ENCODE measurements around the gene GLB1L2.

Gene GLB1L2

DNA sequence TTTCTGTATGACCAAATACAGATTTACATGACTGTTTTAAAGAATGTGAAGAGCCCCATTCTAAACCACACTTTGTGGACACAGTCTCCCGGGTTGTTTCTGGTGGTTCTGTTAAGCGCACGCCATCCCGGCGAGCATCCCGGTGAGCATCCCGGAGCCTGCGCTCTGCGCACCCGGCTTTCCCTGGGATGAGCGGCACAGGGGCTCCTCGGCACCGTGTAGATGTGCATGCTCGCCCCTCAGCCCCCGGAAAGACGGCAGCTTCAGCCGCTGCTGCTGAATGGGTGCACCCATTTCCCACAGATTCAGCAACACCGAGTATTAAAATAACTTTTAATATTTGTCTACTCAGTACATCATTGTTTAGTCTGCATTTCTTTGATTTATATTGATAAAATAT lies 36.0 kb downstream of the GLB1L2 start:
- Histone ChIP-seq H3K9ac (ENCODE audit: low read length) (no peak overlapping the region), H3K9me2 (replicated peaks; ENCODE audit: insufficient read depth, low read length) (no peaks in the 10 kb centered on the region), H3K4me2 (ENCODE audit: low read depth, low read length, poor library complexity, severe bottlenecking) (no peak overlapping the region), H3K27me3 (ENCODE audit: low read length) (no peaks in the 10 kb centered on the region), H4K20me1 (ENCODE audit: low read depth, low read length) (no peaks in the 10 kb centered on the region), H2AFZ (ENCODE audit: low read depth, low read length, severe bottlenecking) (no peak overlapping the region), H3K4me3 (ENCODE audit: insufficient read depth, low read length, poor library complexity, severe bottlenecking) (no peak overlapping the region), H3K79me2 (ENCODE audit: insufficient read depth, low read length) (no peaks in the 10 kb centered on the region), H3K27ac (ENCODE audit: low read depth, low read length) (no peak overlapping the region), H3F3A (ENCODE audit: insufficient read depth) (no peaks in the 10 kb centered on the region), H3K9me3 (ENCODE audit: insufficient read depth, low read length) (no peaks in the 10 kb centered on the region), H3K36me3 (ENCODE audit: low read length) (no peaks in the 10 kb centered on the region)
- no peak for TF ChIP-seq EZH2phosphoT487 (conservative IDR thresholded peaks at IDR 0.05; ENCODE audit: low read length)
- TF ChIP-seq, protein P1, sequence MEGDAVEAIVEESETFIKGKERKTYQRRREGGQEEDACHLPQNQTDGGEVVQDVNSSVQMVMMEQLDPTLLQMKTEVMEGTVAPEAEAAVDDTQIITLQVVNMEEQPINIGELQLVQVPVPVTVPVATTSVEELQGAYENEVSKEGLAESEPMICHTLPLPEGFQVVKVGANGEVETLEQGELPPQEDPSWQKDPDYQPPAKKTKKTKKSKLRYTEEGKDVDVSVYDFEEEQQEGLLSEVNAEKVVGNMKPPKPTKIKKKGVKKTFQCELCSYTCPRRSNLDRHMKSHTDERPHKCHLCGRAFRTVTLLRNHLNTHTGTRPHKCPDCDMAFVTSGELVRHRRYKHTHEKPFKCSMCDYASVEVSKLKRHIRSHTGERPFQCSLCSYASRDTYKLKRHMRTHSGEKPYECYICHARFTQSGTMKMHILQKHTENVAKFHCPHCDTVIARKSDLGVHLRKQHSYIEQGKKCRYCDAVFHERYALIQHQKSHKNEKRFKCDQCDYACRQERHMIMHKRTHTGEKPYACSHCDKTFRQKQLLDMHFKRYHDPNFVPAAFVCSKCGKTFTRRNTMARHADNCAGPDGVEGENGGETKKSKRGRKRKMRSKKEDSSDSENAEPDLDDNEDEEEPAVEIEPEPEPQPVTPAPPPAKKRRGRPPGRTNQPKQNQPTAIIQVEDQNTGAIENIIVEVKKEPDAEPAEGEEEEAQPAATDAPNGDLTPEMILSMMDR (IDR thresholded peaks at IDR 0.05; ENCODE audit: insufficient read depth, low read length, poor library complexity, severe bottlenecking) = no peak

DNA sequence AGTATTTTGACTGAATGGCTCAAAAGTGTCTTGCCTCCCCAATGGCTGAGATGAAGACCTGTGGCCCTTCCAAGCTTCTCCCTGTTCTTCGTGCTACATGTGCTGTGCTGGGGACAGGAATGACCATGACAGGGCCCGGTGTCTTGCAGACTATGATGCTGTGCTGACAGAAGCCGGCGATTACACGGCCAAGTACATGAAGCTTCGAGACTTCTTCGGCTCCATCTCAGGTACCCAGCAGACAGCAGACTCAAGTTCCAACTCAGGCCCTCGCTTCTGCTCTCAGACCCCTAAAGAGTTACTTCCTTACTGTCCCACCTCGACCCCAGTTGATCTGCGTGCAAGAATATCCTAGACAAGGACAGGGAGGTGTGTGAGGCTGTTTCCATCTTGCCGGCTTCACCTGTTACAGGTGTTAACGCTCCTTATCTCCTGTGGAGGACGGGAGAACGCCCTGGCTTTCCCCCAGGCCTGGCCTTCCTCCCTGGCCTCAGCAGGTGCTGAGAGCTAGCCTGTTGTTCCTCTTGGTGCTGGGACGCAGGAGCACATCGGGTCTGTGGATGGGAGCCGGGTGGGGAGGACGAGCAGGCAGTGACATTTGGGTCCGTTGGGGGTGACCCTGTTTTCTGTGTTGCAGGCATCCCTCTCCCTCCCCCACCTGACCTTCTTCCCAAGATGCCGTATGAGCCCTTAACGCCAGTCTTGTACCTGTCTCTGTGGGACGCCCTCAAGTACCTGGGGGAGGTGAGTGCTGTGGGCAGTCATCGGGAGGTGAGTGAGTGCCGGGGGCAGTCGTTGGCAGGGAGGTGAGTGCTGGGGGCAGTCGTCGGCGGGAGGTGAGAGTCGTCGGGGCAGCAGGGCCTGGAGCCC lies 38.1 kb downstream of the GLB1L2 start:
- Histone ChIP-seq H2AFZ (ENCODE audit: low read depth, low read length, severe bottlenecking) (no peak overlapping the region), H3K9me3 (ENCODE audit: insufficient read depth, low read length) (no peaks in the 10 kb centered on the region), H3K9me2 (replicated peaks; ENCODE audit: insufficient read depth, low read length) (no peaks in the 10 kb centered on the region), H3K27me3 (ENCODE audit: low read length) (no peaks in the 10 kb centered on the region), H3F3A (ENCODE audit: insufficient read depth) (no peaks in the 10 kb centered on the region), H3K4me3 (ENCODE audit: insufficient read depth, low read length, poor library complexity, severe bottlenecking) (no peak overlapping the region), H3K9ac (ENCODE audit: low read length) (no peak overlapping the region), H3K36me3 (ENCODE audit: low read length) (no peaks in the 10 kb centered on the region), H3K4me2 (ENCODE audit: low read depth, low read length, poor library complexity, severe bottlenecking) (no peak overlapping the region), H3K79me2 (ENCODE audit: insufficient read depth, low read length) (no peaks in the 10 kb centered on the region), H4K20me1 (ENCODE audit: low read depth, low read length) (no peaks in the 10 kb centered on the region), H3K27ac (ENCODE audit: low read depth, low read length) (no peak overlapping the region)
- TF ChIP-seq, protein P1 (IDR thresholded peaks at IDR 0.05; ENCODE audit: insufficient read depth, low read length, poor library complexity, severe bottlenecking) = no peak
- no peak for TF ChIP-seq EZH2phosphoT487 (conservative IDR thresholded peaks at IDR 0.05; ENCODE audit: low read length)

DNA sequence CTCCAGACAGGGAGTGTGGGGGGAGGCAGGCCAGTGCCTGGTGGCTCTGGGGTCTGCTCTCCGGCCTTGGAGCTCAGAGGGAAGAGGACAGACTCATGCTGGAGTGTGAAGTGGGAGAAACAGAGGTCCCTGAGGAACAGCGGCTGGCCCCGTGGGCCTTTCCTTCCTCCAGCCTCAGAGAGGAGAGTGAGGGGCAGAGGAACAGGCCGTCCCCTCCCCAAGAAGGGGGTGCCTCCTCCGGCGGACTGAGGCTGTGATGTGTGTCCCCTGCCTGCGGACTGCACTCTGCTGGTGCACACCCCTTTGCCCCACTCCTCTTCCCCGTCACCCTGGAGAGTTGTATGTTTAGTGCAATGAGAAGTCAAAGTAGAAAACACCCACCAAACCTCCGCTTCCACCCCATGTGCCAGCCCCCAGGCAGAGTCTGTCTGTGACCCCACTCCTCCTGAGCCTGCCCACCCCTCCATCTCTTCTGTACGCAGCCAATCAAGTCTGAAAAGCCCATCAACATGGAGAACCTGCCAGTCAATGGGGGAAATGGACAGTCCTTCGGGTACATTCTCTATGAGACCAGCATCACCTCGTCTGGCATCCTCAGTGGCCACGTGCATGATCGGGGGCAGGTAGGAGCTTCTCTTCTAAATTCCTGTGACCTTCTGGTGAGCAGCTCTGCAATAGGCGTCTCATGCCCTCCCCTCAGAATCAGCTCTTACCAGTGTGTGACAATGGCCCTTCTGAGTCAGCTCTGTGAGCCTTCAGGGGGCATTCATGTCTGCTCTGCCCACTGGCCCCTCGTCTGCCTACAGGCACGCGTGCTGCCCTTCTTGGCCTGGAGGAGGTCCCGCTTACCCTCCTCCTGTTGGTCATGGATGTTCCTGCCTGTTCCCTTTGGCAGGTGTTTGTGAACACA lies 39.0 kb downstream of the GLB1L2 start:
- Histone ChIP-seq H3K27ac (ENCODE audit: low read depth, low read length) (no peak overlapping the region), H3K27me3 (ENCODE audit: low read length) (no peaks in the 10 kb centered on the region), H4K20me1 (ENCODE audit: low read depth, low read length) (no peaks in the 10 kb centered on the region), H3K4me3 (ENCODE audit: insufficient read depth, low read length, poor library complexity, severe bottlenecking) (no peak overlapping the region), H2AFZ (ENCODE audit: low read depth, low read length, severe bottlenecking) (no peak overlapping the region), H3K9ac (ENCODE audit: low read length) (no peak overlapping the region), H3K36me3 (ENCODE audit: low read length) (no peaks in the 10 kb centered on the region), H3K79me2 (ENCODE audit: insufficient read depth, low read length) (no peaks in the 10 kb centered on the region), H3F3A (ENCODE audit: insufficient read depth) (no peaks in the 10 kb centered on the region), H3K9me3 (ENCODE audit: insufficient read depth, low read length) (no peaks in the 10 kb centered on the region), H3K4me2 (ENCODE audit: low read depth, low read length, poor library complexity, severe bottlenecking) (no peak overlapping the region), H3K9me2 (replicated peaks; ENCODE audit: insufficient read depth, low read length) (no peaks in the 10 kb centered on the region)
- no peak for TF ChIP-seq EZH2phosphoT487 (conservative IDR thresholded peaks at IDR 0.05; ENCODE audit: low read length)
- TF ChIP-seq, protein P1 (IDR thresholded peaks at IDR 0.05; ENCODE audit: insufficient read depth, low read length, poor library complexity, severe bottlenecking) = no peak
